NK-92 (cell line): ENCODE results near the gene PTPRJ.
"Not testable (repeated sequence)": the region's sequence is repeated elsewhere in the genome, so short reads cannot be mapped to it uniquely, and the experiment has no call there.

Experiments
- DNase-seq: peaks from one replicate; lab custom pipeline; 2025; ENCODE audit not compliant: unreplicated experiment; lab: John Stamatoyannopoulos, UW

Gene PTPRJ

DNA sequence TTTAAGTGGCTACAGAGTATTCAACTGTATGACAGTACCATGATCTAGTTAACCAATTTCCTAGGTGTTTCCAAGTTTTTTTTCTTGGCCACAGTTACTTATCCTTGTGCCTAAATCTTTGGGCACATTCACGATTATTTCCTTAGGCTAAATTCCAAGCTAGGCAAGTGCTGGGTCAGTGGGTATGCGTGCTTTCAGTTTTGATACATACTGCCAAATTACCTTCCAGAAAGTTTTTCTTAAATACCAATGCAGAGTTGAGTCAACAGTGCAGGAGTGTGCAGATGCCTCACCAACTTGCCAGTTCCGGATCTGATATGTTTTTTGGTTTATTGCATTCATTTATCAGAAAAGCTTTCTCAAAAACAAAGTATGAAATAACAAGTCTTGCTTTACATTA, 168.4 kb downstream of the PTPRJ start:
- DNase-seq: no peak

DNA sequence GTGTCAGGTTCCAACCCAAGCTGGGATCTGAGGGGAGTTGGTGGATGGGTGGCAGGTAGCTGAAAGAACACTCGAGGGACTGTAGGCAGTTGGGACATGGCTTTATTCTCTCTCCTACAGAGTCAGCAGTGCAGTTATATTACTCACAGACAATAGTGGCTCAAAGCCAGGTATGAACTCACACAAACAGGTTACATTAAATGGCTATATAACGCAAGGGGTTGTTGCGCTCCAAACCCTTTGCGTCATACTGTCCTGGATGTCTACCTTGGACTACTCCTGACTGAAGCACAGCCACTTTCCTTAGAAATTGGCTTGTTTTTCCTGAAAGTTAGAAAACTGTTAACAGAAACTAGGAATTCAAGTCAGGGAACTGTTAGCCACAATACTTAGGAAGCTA, 169.9 kb downstream of the PTPRJ start:
- DNase-seq: no peak

DNA sequence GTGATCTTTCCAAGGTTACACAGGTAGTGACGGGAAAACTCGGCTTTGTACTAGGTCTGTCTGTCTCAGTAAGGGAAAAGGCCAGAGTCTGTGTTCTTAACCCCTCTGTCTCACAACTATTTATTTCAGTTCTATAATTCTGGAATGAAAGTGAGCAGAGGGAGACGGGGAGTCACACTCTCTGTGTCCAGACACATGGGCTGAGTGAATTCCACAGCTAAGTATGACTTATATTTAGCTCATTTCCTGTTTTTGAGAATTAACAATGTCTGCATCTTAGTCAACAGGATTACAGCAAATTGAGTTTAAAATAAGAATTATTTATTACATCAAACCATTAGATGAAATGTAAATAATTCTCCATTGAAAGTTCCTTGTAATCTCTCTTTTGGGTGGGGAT, 173.8 kb downstream of the PTPRJ start:
- no peak for DNase-seq

- DNase-seq: no peak
Observed at GRCh38 chr11:48161951-48162884, 181.9 kb downstream of the PTPRJ start.

DNA sequence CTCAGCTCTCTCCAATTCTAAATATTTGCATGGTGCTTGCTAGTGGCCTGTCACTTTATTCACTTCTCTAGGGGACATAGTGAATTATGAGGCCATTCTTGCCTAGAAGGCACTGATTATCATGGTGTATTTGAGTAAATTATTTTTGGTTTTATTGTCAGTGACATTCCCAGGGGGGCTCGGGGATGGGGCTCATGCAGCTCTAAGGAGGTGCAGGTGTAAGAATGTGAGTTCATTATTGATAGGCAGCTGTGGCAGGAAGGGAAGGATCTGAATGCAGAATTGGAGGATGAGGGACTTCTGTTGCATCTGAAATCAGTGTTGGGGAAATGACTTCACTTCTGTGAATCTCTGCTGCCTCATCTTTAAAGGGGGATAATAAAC, 182.5 kb downstream of the PTPRJ start:
- no peak for DNase-seq

GRCh38 chr11:48163360-48164100, 183.2 kb downstream of the PTPRJ start:
- no peak for DNase-seq

DNA sequence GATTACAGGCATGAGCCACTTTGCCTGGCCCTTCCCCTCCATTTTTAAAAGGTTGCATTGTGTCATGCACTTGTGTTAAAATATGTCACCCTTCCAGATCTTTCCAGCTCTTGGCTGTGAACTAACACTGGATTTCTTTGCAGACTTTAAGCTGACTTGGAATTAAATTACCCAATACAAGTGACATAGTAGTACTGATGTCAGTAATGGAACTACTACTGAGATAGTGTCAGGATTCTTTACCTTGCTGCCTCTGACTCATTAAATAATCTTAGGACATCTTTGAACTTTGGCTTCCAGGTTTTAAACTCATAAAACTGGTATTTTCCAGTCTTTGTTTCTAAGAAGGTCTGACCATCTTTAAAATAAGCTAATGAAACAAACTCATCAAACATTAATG, 184.5 kb downstream of the PTPRJ start:
- no peak for DNase-seq

DNA sequence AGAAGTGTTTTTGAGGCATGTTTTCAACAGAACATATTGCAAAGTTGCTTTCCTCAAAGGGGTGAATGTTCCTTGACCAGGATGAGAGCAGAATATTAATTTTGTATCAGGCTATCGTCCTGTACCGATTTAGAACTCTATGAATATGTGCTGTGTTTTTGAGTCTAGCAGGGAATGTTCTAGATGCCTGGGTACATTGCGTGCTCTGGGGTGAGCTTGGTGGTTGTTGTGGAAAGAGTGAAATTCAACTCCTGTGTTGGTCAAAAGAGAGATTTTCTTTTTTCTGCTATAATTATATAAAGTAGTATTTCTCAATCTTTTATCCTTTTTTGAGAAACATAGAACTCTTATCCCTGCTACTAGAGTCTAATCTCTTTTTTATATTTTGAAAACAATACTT, 185.1 kb downstream of the PTPRJ start:
- no peak for DNase-seq

DNA sequence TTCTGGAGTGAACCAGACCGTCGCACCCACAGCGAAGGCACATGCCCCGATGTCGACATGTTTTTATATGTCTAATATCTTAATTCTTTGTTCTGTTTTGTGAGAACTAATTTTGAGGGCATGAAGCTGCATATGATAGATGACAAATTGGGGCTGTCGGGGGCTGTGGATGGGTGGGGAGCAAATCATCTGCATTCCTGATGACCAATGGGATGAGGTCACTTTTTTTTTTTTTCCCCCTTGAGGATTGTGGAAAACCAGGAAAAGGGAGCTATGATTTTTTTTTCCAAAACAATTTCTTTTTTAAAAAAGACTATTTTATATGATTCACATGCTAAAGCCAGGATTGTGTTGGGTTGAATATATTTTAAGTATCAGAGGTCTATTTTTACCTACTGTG, 187.0 kb downstream of the PTPRJ start:
- no peak for DNase-seq

- no peak for DNase-seq
Observed at GRCh38 chr11:48168815-48169214, 188.5 kb downstream of the PTPRJ start.

DNA sequence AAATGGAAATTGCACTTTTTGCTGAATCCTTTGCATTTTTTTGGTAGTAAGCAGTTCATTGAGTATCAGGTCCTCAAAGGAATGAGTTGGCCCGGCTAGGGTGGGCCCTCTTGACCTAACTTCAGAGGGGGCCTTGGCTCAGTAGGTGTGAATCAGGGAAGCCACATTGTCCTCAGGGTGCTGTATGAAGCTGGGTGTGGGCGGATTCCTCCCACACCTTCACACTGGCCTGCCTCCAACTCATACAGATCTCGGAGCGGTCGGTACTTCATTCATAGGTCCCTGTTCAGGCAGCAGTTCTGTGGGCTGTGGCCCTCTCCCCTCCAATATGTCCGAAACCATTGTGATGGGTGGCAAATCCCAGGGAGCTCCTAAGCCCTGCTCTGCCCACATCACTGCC, 188.9 kb downstream of the PTPRJ start:
- DNase-seq: no peak

GRCh38 chr11:48169717-48170116, 189.4 kb downstream of the PTPRJ start:
- no peak for DNase-seq

DNA sequence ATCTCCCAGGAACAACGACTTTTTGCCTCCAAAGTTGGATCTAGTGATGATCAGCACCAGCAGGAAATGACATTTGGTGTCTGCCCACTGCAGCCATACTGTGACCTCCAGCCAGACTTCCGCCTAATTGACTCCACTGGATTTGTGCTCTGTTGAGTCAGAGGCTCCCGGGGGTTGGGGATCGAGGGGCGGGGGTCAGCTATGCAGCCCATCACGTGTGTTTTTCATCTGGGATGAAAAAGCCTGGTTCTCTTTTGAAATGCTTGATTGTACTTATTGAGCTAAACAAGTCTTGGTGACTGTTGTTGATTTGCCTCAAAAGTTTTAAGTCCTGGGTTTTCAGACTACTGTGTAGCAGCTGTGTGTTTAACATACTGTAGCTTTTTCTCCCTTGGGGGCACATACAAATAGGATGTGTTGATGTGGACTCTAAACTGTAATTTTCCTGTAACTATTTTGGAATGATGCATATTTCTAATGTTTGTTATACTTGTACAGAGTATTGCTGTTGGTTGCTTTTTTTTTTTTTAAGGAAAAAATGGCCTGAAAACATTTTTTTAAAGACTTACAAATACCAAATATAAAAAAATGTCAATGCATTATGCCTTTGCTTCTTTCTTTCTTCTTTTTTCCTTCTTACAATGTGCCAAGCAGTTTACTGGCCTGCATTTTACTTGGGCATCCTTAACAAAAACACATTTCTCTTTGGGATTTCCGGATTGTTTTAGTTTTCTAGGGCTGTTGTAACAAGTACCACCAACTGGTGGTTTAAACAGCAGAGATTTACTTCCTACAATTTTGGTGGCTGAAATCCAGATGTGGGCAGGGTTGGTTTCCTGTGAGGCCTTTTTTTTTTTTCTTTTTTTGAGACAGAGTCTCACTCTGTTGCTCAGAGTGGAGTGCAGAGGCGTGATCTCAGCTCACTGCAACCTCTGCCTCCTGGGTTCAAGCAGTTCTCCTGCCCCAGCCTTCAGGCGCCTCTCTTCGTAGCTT, 190.2 kb downstream of the PTPRJ start:
- DNase-seq: no peak

DNA sequence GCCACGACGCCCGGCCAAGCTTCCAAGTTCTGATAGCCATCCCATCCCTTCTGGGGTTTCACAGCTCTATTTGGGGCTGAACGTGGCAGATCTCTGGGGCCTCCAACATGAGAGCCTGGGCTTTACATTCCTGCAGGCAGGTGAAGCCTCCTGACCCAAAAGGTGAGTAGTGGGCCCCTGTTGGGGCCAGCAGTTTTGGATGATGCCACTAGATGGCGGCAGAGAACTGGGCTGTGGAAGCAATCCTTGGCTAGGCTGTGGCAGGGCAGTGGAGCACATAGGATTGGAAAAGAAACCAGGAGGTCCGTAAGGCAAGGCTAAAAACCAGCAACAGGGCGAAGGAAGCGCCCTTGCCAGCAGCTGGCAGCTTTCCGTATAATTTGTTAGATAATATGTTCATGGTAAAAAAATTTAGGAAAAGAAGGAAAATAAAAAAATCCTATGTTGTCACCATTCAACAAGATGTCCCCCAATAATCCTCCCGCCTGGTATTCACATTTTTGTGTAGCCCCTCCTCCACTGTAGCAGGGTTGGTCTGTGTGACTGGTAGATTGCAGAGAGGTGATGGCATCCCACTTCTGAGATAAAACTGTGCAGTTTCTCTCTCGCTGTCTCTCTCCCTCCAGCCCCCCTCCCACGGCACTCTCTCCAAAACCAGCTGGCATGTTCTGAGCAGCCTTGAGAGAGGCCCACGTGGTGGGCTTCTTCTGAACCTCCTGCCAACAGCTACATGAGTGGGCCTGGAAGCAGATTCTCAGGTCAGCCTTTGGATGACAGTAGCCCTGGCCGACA, 192.7 kb downstream of the PTPRJ start:
- no peak for DNase-seq

DNA sequence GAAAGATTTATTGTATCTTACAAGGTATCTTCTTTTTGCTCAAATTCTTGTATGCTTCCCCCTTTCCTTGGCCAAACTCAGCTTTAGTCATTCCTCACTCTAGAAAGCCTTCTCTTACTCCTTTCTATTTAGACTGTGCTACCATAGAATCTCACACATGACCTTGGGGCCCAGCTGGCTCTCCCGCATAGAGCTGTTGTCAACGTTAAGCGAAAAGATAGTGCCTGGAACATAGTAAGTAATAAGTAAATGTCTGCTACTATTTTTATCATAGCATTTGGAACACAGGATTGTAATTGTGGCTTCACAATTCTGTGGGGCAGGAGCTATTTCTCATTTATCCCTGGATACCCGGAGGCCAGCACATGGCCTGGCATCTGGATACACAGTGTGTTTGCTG, 197.3 kb downstream of the PTPRJ start:
- DNase-seq: no peak

DNA sequence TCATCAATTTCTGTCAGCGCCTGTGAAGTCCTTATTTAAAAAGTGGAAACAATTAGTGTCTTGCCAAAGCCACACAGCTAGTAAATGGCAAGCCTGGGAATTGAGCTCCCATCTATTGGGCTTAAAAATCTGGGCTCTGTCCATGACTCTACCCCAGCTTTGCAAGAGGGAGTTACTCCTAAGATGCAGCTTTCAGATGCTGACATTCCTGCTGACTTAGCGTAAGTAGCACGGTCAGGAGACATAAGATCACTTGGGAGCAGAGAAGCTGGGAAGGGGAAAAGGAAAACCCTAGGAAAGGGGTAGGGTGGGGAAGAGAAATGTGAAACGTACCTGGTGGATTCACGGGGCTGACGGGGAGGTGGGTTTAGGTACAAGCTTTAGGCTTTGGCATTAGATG, 200.3 kb downstream of the PTPRJ start:
- DNase-seq: no peak

- no peak for DNase-seq
Observed at GRCh38 chr11:48182860-48183526, 202.6 kb downstream of the PTPRJ start.

GRCh38 chr11:48184452-48184851, 204.1 kb downstream of the PTPRJ start:
- DNase-seq: no peak

GRCh38 chr11:48190906-48191654, 210.7 kb downstream of the PTPRJ start:
- DNase-seq: not testable (repeated sequence)
